ENCODE results near the gene RANBP2.
"Not testable (repeated sequence)": the region's sequence is repeated elsewhere in the genome, so short reads cannot be mapped to it uniquely, and the experiment has no call there.

Gene RANBP2

DNA sequence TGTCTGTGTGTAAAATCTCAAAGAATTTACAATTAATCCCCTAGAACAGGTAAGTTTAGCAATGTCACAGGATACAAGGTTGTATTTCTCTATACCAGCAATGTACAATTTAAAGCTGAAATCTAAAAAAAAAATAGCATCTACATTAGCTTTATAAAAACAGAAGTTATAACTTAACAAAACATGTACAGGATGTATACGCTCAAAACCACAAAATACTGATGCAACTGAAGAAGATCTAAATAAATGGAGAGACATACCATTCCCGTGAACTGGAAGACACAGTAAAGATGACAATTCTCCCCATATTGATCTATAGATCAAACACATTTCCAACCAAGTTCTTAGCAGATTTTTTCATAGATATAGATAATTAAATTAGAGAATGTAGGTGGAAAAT lies 17.5 kb upstream of the RANBP2 start:
- no peak overlapping the region for H3K4me3 ChIP-seq (ENCODE audit: low read depth, low read length)
- DNase-seq (ENCODE audit: low read depth): no peak
- TF ChIP-seq, protein P1, sequence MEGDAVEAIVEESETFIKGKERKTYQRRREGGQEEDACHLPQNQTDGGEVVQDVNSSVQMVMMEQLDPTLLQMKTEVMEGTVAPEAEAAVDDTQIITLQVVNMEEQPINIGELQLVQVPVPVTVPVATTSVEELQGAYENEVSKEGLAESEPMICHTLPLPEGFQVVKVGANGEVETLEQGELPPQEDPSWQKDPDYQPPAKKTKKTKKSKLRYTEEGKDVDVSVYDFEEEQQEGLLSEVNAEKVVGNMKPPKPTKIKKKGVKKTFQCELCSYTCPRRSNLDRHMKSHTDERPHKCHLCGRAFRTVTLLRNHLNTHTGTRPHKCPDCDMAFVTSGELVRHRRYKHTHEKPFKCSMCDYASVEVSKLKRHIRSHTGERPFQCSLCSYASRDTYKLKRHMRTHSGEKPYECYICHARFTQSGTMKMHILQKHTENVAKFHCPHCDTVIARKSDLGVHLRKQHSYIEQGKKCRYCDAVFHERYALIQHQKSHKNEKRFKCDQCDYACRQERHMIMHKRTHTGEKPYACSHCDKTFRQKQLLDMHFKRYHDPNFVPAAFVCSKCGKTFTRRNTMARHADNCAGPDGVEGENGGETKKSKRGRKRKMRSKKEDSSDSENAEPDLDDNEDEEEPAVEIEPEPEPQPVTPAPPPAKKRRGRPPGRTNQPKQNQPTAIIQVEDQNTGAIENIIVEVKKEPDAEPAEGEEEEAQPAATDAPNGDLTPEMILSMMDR (IDR thresholded peaks at IDR 0.05; ENCODE audit: insufficient read depth, low read depth, low read length, missing control alignments): no peak

DNA sequence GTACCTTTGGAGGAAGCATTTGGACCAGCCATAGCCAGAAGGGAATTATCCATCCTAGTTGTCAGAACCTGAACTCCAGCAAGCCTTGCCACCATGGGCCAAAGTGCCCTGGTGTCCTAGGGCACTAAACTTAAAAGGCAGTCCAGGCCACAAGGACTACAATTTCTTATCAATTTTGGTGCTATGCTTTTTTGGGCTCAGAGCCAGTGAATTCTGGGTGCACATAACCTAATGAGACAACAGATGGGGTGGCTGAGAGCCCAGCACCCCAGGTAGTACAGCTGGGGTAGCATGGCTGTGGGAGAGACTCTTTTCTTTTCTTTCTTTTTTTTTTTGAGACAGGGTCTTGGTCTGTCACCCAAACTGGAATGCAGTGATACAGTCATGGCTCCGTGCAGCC lies 14.4 kb upstream of the RANBP2 start:
- TF ChIP-seq, protein P1 (IDR thresholded peaks at IDR 0.05; ENCODE audit: insufficient read depth, low read depth, low read length, missing control alignments): no peak
- no peak overlapping the region for H3K4me3 ChIP-seq (ENCODE audit: low read depth, low read length)
- no peak for DNase-seq (ENCODE audit: low read depth)

DNA sequence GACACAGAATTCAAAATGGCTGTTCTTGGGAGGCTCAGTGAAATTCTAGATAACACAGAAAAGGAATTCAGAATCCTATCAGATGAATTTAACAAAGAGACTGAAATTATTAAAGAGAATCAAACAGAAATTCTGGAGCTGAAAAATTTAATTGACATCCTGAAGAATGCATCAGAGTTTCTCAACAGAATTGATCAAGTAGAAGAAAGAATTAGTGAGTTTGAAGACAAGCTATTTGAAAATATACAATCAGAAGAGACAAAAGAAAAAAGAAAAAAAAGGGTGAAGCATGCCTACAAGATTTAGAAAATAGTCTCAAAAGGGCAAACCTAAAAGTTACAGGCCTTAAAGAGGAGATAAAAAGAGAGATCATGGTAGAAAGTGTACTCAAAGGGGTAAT lies 12.0 kb upstream of the RANBP2 start:
- no peak overlapping the region for H3K4me3 ChIP-seq (ENCODE audit: low read depth, low read length)
- no peak for DNase-seq (ENCODE audit: low read depth)
- TF ChIP-seq, protein P1 (IDR thresholded peaks at IDR 0.05; ENCODE audit: insufficient read depth, low read depth, low read length, missing control alignments): no peak

DNA sequence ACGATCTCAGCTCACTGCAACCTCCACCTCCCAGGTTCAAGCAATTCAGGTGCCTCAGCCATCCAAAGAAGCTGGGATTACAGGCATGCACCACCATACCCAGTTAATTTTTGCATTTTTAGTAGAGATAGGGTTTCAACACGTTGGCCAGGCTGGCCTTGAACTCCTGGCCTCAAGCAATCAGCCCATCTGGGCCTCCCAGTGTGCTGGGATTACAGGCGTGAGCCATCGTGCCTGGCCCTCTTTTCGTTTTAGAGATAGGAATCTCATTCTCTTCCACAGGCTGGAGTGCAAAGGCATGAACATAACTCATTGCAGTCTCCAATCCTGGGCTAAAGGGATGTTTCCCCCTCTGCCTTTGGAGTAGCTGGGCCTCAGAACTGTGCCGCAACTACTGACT lies 2.3 kb upstream of the RANBP2 start:
- not testable (repeated sequence) for DNase-seq (ENCODE audit: low read depth); H3K4me3 ChIP-seq (ENCODE audit: low read depth, low read length)

DNA sequence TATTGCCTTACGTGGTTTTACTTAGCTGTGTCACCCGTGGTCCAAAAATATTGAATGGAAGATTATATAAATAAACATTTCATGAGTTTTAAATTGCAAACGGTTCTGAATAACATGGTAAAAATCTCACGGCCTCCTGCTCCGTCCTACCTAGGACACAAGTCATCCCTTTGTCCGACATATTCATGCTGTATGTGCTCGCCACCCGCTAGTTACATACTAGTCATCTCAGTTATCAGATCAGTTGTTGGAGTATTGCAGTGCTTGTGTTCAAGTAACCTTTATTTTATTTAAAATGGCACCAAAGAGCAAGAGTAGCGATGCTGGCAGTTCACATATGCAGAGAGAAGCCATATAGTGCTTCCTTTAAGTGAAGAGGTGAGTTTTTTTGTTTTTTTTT lies 6.8 kb downstream of the RANBP2 start:
- not testable (repeated sequence) for DNase-seq (ENCODE audit: low read depth); H3K4me3 ChIP-seq (ENCODE audit: low read depth, low read length)

DNA sequence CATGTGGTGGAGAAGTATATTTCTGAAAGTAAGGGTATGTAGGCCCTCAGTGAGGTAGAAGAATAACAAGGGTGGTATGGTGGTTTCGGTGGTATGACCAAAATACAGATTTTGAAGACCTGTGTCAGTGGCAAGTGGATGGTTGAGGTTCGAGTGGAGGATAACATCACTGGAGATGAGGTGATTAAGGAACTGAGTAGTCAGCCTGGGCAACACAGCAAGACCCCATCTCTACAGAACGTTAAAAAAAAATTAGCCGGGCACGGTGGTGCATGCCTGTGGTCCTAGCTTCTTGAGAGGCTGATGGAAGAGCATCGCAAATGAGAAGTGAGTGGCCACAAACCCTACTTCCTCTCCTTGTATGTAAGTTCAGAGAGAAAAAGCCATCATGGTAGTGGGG lies 15.4 kb downstream of the RANBP2 start:
- DNase-seq (ENCODE audit: low read depth); H3K4me3 ChIP-seq (ENCODE audit: low read depth, low read length): not testable (repeated sequence)

DNA sequence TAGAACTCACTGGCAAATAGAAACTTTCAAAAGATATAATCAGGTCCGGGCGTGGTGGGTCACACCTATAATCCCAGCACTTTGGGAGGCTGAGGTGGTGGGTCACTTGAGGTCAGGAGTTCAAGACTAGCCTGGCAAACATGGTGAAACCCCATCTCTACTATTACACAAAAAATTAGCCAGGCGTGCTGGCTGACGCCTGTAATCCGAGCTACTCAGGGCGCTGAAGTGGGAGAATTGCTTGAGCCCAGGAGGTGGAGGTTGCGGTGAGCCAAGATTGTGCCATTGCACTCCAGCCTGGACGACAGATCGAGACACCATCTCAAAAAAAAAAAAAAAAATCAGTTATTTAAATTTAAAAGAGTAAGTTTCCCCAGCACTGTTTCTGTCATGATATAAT lies 38.7 kb downstream of the RANBP2 start:
- H3K4me3 ChIP-seq (ENCODE audit: low read depth, low read length); DNase-seq (ENCODE audit: low read depth): not testable (repeated sequence)

DNA sequence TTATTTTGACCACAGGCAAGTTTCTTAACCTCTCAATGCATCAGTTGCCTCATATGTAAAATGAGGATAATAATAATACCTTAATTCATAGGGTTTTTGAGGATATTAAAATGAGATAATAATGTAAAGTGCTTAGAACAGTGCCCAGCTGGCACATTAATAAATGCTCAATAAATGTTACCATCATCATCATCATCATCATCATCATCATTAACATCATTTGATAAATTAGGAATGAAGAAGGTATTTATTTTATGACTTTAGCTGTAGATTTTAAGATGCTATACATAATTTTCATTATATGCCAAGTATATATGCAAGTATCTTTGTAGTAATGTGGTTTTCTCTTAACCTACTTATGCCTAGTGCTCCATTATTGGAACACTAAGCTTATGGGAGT lies 43.3 kb downstream of the RANBP2 start:
- not testable (repeated sequence) for H3K4me3 ChIP-seq (ENCODE audit: low read depth, low read length); DNase-seq (ENCODE audit: low read depth)

DNA sequence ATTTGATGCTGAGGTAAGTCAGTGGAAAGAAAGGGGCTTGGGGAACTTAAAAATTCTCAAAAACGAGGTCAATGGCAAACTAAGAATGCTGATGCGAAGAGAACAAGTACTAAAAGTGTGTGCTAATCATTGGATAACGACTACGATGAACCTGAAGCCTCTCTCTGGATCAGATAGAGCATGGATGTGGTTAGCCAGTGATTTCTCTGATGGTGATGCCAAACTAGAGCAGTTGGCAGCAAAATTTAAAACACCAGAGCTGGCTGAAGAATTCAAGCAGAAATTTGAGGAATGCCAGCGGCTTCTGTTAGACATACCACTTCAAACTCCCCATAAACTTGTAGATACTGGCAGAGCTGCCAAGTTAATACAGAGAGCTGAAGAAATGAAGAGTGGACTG lies 47.4 kb downstream of the RANBP2 start:
- not testable (repeated sequence) for H3K4me3 ChIP-seq (ENCODE audit: low read depth, low read length); DNase-seq (ENCODE audit: low read depth)

DNA sequence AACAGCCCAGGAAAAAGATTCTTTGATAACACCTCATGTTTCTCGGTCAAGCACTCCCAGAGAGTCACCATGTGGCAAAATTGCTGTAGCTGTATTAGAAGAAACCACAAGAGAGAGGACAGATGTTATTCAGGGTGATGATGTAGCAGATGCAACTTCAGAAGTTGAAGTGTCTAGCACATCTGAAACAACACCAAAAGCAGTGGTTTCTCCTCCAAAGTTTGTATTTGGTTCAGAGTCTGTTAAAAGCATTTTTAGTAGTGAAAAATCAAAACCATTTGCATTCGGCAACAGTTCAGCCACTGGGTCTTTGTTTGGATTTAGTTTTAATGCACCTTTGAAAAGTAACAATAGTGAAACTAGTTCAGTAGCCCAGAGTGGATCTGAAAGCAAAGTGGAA lies 48.6 kb downstream of the RANBP2 start:
- not testable (repeated sequence) for DNase-seq (ENCODE audit: low read depth); H3K4me3 ChIP-seq (ENCODE audit: low read depth, low read length)

DNA sequence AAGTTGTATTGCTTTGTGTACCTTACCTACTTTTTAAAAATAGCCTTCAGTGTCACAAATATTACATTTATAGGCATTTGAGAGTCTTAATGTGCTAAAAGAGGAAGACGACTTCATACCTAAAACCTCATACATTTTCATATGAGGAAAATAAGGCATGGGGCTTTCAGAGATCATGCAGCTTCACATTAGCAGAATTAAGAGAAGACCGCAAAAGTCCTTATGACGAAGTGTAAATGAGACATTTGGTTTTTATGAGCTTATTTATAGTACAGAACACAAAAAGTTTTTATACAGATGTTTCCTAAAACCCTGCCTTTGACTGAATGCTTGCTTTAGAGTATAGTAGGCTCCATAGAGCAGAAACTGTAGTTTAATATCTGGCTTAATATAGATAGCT lies 57.2 kb downstream of the RANBP2 start:
- H3K4me3 ChIP-seq (ENCODE audit: low read depth, low read length): peak overlapping the region; percentile 11
- TF ChIP-seq, protein P1 (IDR thresholded peaks at IDR 0.05; ENCODE audit: insufficient read depth, low read depth, low read length, missing control alignments): no peak
- DNase-seq (ENCODE audit: low read depth): peak; percentile 74

Measured in GM12865 (cell line).